A549 (cell line): ENCODE results near the gene UBE3B. TPM values are rescaled to one million over a fixed set of nuclear protein-coding genes. Genes with fewer than 3 reads are reported as not detected.

ENCODE experiments used
- ATAC-seq, 2 experiments: fragments of 200-7000 bp in 1 of 2; fragments of >200 bp in 1 of 2; cut with Nextera tagmentation in 1 of 2; cut with Tn5 transposase in 1 of 2; 3 replicates each; pipeline versions ENCODE4 v1.8.0 to v1.9.1; 2018 to 2020; ENCODE audit warnings: mild to moderate bottlenecking in 1 of 2, moderate library complexity in 1 of 2
- CTCF ChIA-PET: fragments of 300-600 bp; sonication (Branson Sonifier 250); formaldehyde crosslinking; extraction: SDS; loops from one replicate; lab custom pipeline; 2021; ENCODE audit warnings: antibody characterized with exemption, inconsistent platforms; lab: Yijun Ruan, JAX
- POLR2A ChIA-PET: fragments of 350-600 bp; formaldehyde crosslinking; extraction: SDS; loops from one replicate; lab custom pipeline; 2021; ENCODE audit warnings: antibody characterized with exemption, inconsistent platforms; lab: Yijun Ruan, JAX
- DNase-seq, 2 experiments: peaks; one replicate each; pipeline versions ENCODE4 v3.0.0 to v3.0.0-alpha.2; 2011 to 2016; ENCODE audit warnings: low read depth in 1 of 2, low spot score in 1 of 2
- FAIRE-seq: peaks from 2 replicates; lab custom pipeline; 2011; peaks lifted over from hg19 to GRCh38; lab: Jason Lieb, UNC
- H3K27ac ChIP-seq, 2 experiments: fragments of >200 bp; sonication (Bioruptor Twin); formaldehyde crosslinking; 3 replicates each; pipeline ENCODE4 v1.5.1; 2016 to 2017
- H3K4me1 ChIP-seq: fragments of >200 bp; sonication (Bioruptor Twin); formaldehyde crosslinking; 3 replicates; pipeline ENCODE4 v1.6.1; 2016
- H3K4me2 ChIP-seq: fragments of >200 bp; sonication (Bioruptor Twin); formaldehyde crosslinking; 3 replicates; pipeline ENCODE4 v1.6.1; 2016
- H3K4me3 ChIP-seq: fragments of >200 bp; sonication (Bioruptor Twin); formaldehyde crosslinking; 3 replicates; pipeline ENCODE4 v1.5.1; 2016
- H3K9me3 ChIP-seq: fragments of >200 bp; sonication (Bioruptor Twin); formaldehyde crosslinking; 3 replicates; pipeline ENCODE4 v1.6.1; 2016
- CEBPB ChIP-seq, 2 experiments: fragments of >200 bp in 1 of 2; sonication (Bioruptor Twin) in 1 of 2; formaldehyde crosslinking in 1 of 2; IDR thresholded peaks; 2 replicates each; pipeline ENCODE4 v1.6.1; 2012 to 2016
- CHD4 ChIP-seq: fragments of 200-600 bp; sonication (generic); IDR thresholded peaks from 2 replicates; pipeline ENCODE4 v1.6.1; 2016; ENCODE audit warnings: antibody characterized with exemption, mild to moderate bottlenecking, borderline replicate concordance
- EHF ChIP-seq: fragments of 250-450 bp; sonication (Bioruptor Pico); IDR thresholded peaks from 2 replicates; pipeline ENCODE4 v1.5.0; 2020; ENCODE audit warnings: mild to moderate bottlenecking
- ESRRA ChIP-seq: fragments of 150-350 bp; IDR thresholded peaks from 2 replicates; pipeline ENCODE4 v1.6.1; 2014; ENCODE audit warnings: mild to moderate bottlenecking, low read length, borderline replicate concordance
- HOXA7 ChIP-seq: fragments of 250-450 bp; sonication (Bioruptor Pico); IDR thresholded peaks from 2 replicates; pipeline ENCODE4 v1.5.0; 2020; ENCODE audit warnings: mild to moderate bottlenecking, moderate library complexity
- KDM5A ChIP-seq: fragments of 200-600 bp; sonication (generic); IDR thresholded peaks from 2 replicates; pipeline ENCODE4 v1.6.1; 2016; ENCODE audit warnings: antibody characterized with exemption, mild to moderate bottlenecking
- MAFK ChIP-seq: fragments of 450-650 bp; IDR thresholded peaks from 2 replicates; pipeline ENCODE4 v1.6.1; 2014; ENCODE audit not compliant: partially characterized antibody
- MAZ ChIP-seq: fragments of 150-350 bp; IDR thresholded peaks from 2 replicates; pipeline ENCODE4 v1.6.1; 2014; ENCODE audit warnings: antibody characterized with exemption, low read depth, low read length, borderline replicate concordance
- MYC ChIP-seq: IDR thresholded peaks from 2 replicates; pipeline ENCODE4 v1.6.1; 2012; ENCODE audit warnings: mild to moderate bottlenecking, inconsistent platforms, low read length, improper control_type of control experiment, borderline replicate concordance
- NFE2L2 ChIP-seq: fragments of 150-350 bp; conservative IDR thresholded peaks from 2 replicates; pipeline ENCODE4 v1.6.1; 2014; ENCODE audit warnings: low read length
- NPAS2 ChIP-seq: fragments of 250-450 bp; sonication (Bioruptor Pico); IDR thresholded peaks from 2 replicates; pipeline ENCODE4 v1.8.0; 2022; ENCODE audit warnings: mild to moderate bottlenecking, moderate library complexity, borderline replicate concordance
- RAD21 ChIP-seq, 2 experiments: fragments of >200 bp in 1 of 2; sonication (Bioruptor Twin) in 1 of 2; formaldehyde crosslinking in 1 of 2; IDR thresholded peaks in 1 of 2; conservative IDR thresholded peaks in 1 of 2; 2 replicates in 1 of 2; 3 replicates in 1 of 2; pipeline ENCODE4 v1.6.1; 2012 to 2018; ENCODE audit warnings: inconsistent platforms in 1 of 2
- RFX5 ChIP-seq: fragments of 450-650 bp; IDR thresholded peaks from 2 replicates; pipeline ENCODE4 v1.7.1; 2014; ENCODE audit warnings: antibody characterized with exemption, mild to moderate bottlenecking, moderate library complexity
- RNF2 ChIP-seq: fragments of 200-600 bp; sonication (generic); IDR thresholded peaks from 2 replicates; pipeline ENCODE4 v1.6.1; 2016; ENCODE audit warnings: low read depth, mild to moderate bottlenecking, antibody characterized with exemption, moderate library complexity, borderline replicate concordance
- SREBF2 ChIP-seq: fragments of 450-650 bp; IDR thresholded peaks from 2 replicates; pipeline ENCODE4 v1.6.1; 2014; ENCODE audit warnings: mild to moderate bottlenecking, moderate library complexity
- TP53 ChIP-seq: fragments of 250-450 bp; sonication (Bioruptor Pico); IDR thresholded peaks from 2 replicates; pipeline ENCODE4 v1.5.0; 2021; ENCODE audit warnings: mild to moderate bottlenecking, moderate library complexity
- ZC3H11A ChIP-seq: fragments of 450-650 bp; IDR thresholded peaks from 2 replicates; pipeline ENCODE4 v1.6.1; 2014; ENCODE audit warnings: antibody characterized with exemption, mild to moderate bottlenecking
- WGBS: methylation state at CpG from one replicate; pipeline ENCODE4 v1.1.6; 2017; ENCODE audit errors: missing lambda C conversion rate; 5-methylcytosine and 5-hydroxymethylcytosine counted together
- polyA plus RNA-seq, 4 experiments: library from polyadenylated mRNA; depleted of rRNA in 3 of 4; stranded (reverse); fragments of >200 nt; fragmentation: RNase III in 1 of 4; extraction: RNeasy Plus Mini Kit Qiagen cat#74134 plus additional on column Dnase treatment in 1 of 4; gene quantifications; 2 replicates in 3 of 4; 3 replicates in 1 of 4; pipeline ENCODE4 v1.2.3, GENCODE V29; 2011 to 2017
- TF ChIP-seq, protein P1 (sequence below): fragments of 250-450 bp; sonication (Bioruptor Pico); IDR thresholded peaks from 2 replicates; pipeline ENCODE4 v1.5.0; 2020; ENCODE audit warnings: low read depth, mild to moderate bottlenecking, moderate library complexity
- TF ChIP-seq, protein P2 (sequence below): fragments of >200 bp; sonication (Bioruptor Twin); formaldehyde crosslinking; IDR thresholded peaks from 3 replicates; pipeline ENCODE4 v1.5.1; 2016
- TF ChIP-seq, protein P3 (sequence below): IDR thresholded peaks from 2 replicates; pipeline ENCODE4 v1.6.1; 2012
- TF ChIP-seq, protein P4 (sequence below): fragments of 450-650 bp; IDR thresholded peaks from 2 replicates; pipeline ENCODE4 v1.6.1; 2014; ENCODE audit warnings: antibody characterized with exemption
- TF ChIP-seq, protein P5 (sequence below): fragments of 250-450 bp; sonication (Bioruptor Pico); IDR thresholded peaks from 2 replicates; pipeline ENCODE4 v1.5.0; 2021; ENCODE audit warnings: mild to moderate bottlenecking, moderate library complexity, borderline replicate concordance

Gene UBE3B
- polyA plus RNA-seq, 2 of the 4 experiments (the other 2 are of a cell fraction) = 14.0 to 38.0 TPM

DNA sequence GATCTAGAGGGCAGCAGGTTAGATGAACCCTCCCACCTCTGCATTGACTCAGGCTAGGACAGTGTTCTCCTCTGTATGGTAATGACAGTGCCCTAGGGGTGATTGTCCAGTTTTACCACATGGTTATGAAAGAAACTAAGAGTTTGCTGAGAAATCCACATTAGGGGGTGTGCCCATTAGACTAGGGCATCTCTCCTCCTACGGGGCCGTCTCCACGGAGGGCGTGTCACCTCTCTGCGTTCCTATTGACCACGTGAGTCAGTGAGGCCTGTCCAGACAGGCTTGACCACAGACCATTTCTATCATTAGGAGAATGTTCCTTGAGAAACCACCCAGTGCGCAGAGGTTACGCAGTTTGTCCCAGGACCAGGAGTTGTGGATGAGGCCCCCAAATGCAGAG is 104.4 kb downstream of the UBE3B start:
- TF ChIP-seq HOXA7 (CRISPR knock-in tag) (no peak), CHD4 (no peak), EHF (no peak), MYC (no peak), TP53 (CRISPR knock-in tag) (no peak), ESRRA (no peak), RAD21 (conservative IDR thresholded peaks at IDR 0.05 in 1 of 2, IDR thresholded peaks at IDR 0.05 in 1 of 2) (no peak), CEBPB (IDR thresholded peaks at IDR 0.05) (no peak), ZC3H11A (no peak)
- TF ChIP-seq, protein P1, sequence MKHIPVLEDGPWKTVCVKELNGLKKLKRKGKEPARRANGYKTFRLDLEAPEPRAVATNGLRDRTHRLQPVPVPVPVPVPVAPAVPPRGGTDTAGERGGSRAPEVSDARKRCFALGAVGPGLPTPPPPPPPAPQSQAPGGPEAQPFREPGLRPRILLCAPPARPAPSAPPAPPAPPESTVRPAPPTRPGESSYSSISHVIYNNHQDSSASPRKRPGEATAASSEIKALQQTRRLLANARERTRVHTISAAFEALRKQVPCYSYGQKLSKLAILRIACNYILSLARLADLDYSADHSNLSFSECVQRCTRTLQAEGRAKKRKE (CRISPR knock-in tag) = no peak
- TF ChIP-seq, protein P2, sequence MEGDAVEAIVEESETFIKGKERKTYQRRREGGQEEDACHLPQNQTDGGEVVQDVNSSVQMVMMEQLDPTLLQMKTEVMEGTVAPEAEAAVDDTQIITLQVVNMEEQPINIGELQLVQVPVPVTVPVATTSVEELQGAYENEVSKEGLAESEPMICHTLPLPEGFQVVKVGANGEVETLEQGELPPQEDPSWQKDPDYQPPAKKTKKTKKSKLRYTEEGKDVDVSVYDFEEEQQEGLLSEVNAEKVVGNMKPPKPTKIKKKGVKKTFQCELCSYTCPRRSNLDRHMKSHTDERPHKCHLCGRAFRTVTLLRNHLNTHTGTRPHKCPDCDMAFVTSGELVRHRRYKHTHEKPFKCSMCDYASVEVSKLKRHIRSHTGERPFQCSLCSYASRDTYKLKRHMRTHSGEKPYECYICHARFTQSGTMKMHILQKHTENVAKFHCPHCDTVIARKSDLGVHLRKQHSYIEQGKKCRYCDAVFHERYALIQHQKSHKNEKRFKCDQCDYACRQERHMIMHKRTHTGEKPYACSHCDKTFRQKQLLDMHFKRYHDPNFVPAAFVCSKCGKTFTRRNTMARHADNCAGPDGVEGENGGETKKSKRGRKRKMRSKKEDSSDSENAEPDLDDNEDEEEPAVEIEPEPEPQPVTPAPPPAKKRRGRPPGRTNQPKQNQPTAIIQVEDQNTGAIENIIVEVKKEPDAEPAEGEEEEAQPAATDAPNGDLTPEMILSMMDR = no peak
- 88% methylated on average over 8 of the region's 8 CpGs for WGBS
- DNase-seq = no peak
- Histone ChIP-seq H3K9me3 (no peaks in the 10 kb centered on the region), H3K4me3 (no peak overlapping the region), H3K4me2 (no peak overlapping the region), H3K27ac (no peak overlapping the region), H3K4me1 (peaks cover 8% of the 10 kb centered on the region; the same call in 2 of the 3 replicates)
- ChIA-PET CTCF (interaction anchor here (1.1 to 10.5 kb wide), 3 partner anchors 15 to 193 kb away, joined by 3 to 123 read pairs (median 6); no protein-coding TSS in a partner anchor), POLR2A (no interaction called here)
- no peak for FAIRE-seq
- ATAC-seq = peak; percentile 15 to 50; a peak in 3 of 6 replicates

DNA sequence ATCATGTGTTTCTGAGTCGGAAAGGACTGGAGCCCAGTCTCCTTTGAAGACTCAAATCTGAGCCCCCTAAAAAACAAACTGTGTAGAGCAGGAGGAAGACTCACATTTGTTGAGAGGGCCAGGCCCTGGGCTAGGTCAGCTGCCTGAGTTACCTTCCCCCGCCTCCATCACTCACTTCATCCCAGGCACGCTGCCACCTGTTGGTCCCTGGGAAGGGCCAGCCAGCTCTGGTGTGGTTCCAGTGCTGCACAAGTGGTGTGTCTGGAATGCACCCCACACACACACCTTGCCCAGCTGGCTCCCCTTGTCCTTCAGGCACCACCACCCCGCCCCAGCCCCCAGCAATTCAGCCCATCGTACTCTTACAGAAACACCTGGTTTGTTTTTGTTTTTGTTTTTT is 105.2 kb downstream of the UBE3B start:
- ChIA-PET POLR2A (no interaction called here), CTCF (interaction anchor here (1.1 to 10.5 kb wide), 3 partner anchors 14 to 192 kb away, joined by 3 to 123 read pairs (median 6); no protein-coding TSS in a partner anchor)
- FAIRE-seq (no peak), DNase-seq (peak in 1 of 2 experiments; percentile 23), ATAC-seq (peak; percentile 22 to 68; a peak in 3 of 6 replicates)
- TF ChIP-seq SREBF2 (no peak), MAZ (no peak), MAFK (no peak), KDM5A (no peak), NFE2L2 (no peak), MYC (no peak), RFX5 (no peak), RNF2 (no peak)
- TF ChIP-seq, protein P3, sequence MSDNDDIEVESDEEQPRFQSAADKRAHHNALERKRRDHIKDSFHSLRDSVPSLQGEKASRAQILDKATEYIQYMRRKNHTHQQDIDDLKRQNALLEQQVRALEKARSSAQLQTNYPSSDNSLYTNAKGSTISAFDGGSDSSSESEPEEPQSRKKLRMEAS = no peak
- TF ChIP-seq, protein P4, sequence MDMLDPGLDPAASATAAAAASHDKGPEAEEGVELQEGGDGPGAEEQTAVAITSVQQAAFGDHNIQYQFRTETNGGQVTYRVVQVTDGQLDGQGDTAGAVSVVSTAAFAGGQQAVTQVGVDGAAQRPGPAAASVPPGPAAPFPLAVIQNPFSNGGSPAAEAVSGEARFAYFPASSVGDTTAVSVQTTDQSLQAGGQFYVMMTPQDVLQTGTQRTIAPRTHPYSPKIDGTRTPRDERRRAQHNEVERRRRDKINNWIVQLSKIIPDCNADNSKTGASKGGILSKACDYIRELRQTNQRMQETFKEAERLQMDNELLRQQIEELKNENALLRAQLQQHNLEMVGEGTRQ = no peak
- WGBS = 84% methylated on average over 5 of the region's 5 CpGs
- no peak overlapping the region for H3K4me3 ChIP-seq
- H3K27ac ChIP-seq = no peak overlapping the region
- no peak overlapping the region for H3K4me2 ChIP-seq
- peaks cover 9% of the 10 kb centered on the region; the same call in 2 of the 3 replicates for H3K4me1 ChIP-seq
- no peaks in the 10 kb centered on the region for H3K9me3 ChIP-seq

DNA sequence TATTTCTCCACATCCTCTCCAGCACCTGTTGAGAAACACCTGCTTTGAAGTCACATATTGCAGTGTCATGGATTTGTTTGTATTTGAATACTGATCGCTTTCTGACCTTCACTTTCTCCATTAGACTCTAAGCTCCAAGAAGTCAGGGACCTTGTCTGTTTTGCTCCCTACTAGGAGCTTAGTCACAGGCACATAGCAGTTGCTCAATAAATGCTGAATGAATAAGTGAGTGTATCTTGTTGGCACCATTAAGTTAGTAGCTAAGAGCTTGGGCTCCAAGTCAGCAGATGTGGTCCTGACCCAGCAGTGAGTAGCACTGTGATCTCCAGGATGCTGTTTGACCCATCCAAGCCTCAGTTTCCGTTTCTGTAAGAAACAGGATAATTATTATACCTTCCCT is 106.3 kb downstream of the UBE3B start:
- TF ChIP-seq MAFK (peak; percentile 36), NPAS2 (no peak)
- TF ChIP-seq, protein P5, sequence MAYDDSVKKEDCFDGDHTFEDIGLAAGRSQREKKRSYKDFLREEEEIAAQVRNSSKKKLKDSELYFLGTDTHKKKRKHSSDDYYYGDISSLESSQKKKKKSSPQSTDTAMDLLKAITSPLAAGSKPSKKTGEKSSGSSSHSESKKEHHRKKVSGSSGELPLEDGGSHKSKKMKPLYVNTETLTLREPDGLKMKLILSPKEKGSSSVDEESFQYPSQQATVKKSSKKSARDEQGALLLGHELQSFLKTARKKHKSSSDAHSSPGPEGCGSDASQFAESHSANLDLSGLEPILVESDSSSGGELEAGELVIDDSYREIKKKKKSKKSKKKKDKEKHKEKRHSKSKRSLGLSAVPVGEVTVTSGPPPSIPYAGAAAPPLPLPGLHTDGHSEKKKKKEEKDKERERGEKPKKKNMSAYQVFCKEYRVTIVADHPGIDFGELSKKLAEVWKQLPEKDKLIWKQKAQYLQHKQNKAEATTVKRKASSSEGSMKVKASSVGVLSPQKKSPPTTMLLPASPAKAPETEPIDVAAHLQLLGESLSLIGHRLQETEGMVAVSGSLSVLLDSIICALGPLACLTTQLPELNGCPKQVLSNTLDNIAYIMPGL (CRISPR knock-in tag) = no peak
- ChIA-PET CTCF (interaction anchor here (10.5 kb wide), 1 partner anchor 13 kb away, joined by 123 read pairs; no protein-coding TSS in a partner anchor), POLR2A (no interaction called here)
- Histone ChIP-seq H3K27ac (no peak overlapping the region), H3K4me3 (no peak overlapping the region), H3K4me2 (no peak overlapping the region), H3K4me1 (peaks cover 9% of the 10 kb centered on the region; the same call in 2 of the 3 replicates), H3K9me3 (no peaks in the 10 kb centered on the region)
- FAIRE-seq = no peak
- 78% methylated on average over 2 of the region's 2 CpGs for WGBS
- DNase-seq = no peak
- no peak for ATAC-seq
